ENCODE measurements around the gene TNS3.
"Not testable (repeated sequence)": the region's sequence is repeated elsewhere in the genome, so short reads cannot be mapped to it uniquely, and the experiment has no call there.

Gene TNS3

DNA sequence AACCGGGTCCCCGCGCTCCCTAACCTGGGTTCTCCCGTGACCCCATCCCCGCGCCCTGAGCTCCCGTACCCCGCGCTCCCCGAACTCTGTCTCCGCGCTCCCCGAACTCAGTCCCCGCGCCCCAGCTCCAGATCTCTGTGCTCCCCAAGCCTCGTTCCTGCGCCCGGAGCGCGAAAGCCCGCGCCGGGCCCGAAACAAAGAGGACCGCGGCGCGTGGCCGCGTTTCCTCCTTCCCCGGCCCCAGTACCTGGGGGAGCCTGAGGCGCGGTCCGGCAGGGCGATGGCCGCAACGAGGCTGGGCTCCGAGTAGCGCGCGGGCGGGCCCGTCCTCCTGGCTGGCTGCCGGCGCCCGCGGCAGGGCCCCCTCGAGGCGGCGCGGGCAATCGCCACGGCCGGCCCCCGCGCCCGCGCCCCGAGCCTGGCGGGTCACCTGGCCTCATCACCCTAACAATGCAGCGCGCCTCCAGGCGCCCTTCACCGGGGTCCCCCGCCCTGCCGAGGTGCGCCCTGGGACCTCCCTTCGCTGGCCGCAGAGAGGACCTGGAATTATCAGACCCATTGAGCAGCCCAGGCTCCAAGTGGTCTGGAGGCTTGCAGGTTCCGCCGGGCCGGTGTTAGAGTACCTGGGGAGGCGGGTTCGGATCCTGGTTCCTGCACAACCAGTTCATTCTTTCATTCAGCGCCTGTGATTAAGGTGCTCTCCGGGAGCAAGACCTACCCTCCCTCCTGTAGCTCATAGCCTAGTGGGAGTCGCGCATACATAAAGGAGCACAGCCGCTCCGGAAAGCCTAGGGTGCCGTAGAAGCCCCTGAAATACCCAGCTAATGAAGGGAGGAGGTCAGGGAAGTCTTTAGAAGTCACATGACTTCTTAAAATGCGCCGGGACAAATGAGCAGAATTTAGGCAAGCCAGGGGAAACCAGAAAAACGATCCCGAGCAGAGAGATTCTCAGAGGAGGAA, at the start of gene TNS3:
Gene TNS3, minus strand, starts transcription at position 308 of the 960 bp plus-strand sequence. CDS start 142,475 bp downstream, outside the sequence.
- DNase-seq (ENCODE audit: low read depth in 3 of 3), result no peak

- no peak for DNase-seq (ENCODE audit: low read depth in 3 of 3)
Observed at GRCh38 chr7:47631711-47632110, 49.8 kb upstream of the TNS3 start.

GRCh38 chr7:47627580-47628283, 45.8 kb upstream of the TNS3 start:
- DNase-seq (ENCODE audit: low read depth in 3 of 3), result no peak

GRCh38 chr7:47625861-47626715, 44.2 kb upstream of the TNS3 start:
- no peak for DNase-seq (ENCODE audit: low read depth in 3 of 3)

DNA sequence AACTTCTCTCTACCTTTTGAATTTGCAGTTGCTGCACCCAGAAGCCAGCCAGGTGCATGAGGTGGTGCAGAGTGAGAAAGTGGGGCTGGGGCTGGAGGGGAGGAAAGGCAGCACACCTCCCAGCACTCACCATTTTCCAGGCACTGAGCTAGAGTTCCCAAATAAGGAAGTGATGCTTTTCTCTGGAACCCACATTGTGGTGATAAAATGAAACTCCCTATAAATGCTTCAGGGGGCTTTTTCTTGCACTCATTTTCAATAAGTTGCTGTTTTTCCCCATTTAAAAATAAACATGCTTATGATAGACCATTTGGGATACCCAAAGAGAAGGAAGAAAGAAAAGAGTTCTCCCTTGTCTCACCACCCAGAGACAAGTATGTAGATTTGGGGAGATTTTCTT, 42.8 kb upstream of the TNS3 start:
- DNase-seq (ENCODE audit: low read depth in 3 of 3), result no peak

DNA sequence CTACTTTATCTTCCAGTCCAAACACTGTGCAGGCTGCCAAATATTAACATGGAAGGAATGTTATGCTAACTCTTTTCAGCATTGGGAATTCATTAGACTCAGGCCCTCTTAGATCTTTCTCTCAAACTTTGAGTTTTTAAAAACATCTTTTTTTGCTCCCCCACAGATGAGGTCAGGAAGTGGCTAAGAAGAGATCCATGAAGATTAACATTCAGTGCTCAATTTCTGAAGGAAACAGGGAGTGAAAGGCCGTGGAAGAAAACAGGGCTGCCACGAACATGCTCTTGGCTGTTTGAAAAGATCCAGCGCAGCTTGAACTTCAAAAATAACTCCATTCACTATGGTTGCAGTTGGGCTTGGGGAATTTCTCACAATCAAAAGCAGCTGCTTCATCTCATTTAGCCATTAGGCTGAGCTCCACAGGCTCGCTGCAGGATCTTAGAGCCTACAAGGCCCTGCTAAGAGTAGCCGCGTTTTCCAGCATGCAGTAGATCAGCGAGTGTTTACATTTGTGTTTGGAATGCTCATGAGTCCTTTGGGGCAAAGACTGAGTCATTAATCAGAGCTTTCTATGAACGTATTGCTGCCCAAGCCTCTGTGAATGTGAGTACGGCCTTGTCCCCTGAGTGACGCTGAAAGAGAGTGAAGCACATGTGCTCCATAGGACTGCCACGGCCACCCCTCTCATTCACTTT, 41.2 kb upstream of the TNS3 start:
- no peak for DNase-seq (ENCODE audit: low read depth in 3 of 3)

DNA sequence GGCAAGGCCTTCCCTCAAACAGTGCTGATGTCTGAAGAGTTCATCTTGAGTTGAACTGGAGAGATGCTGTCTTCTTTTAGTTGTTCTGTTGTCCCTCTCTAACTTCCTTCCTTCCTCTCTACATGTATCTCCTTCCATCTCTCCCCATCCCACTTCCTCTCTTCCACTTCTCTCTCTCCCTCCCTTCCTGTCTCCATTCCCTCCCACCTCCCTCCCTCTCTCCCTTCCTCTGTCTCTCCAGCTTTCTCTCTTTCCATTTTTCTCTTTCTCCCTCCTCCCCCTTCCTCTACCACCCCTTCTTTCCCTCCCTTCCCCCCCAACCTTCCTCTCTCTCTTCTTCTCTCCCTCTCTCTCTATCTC, 40.7 kb upstream of the TNS3 start:
- no peak for DNase-seq (ENCODE audit: low read depth in 3 of 3)

DNA sequence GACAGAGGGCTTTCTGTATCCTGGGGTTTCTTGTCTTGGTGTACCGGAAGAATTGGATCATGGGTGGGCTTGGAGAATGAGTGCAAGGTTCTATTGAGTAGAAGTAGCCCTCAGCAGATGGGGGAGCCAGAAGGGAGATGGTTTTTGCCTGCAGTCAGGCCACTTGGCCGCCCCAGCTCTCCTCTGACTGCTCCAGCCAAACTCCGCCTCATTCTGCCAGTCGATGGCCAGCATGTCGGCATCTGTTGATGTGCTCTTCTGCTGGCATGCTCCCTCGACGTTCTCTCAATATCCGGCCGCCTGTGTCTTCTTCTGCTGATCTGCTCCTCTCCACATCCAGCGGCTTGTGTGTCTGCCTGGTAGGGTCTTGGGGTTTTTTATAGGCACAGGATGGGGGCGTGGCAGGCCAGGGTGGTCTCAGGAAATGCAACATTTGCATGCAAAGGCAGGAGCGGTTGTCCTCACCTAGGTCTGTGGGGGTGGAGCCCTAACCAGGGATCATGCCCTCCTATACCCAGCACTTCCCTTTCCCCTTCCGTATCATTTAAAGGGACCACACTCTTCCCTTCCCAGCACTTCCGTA, 40.2 kb upstream of the TNS3 start:
- DNase-seq (ENCODE audit: low read depth in 3 of 3), result no peak

DNA sequence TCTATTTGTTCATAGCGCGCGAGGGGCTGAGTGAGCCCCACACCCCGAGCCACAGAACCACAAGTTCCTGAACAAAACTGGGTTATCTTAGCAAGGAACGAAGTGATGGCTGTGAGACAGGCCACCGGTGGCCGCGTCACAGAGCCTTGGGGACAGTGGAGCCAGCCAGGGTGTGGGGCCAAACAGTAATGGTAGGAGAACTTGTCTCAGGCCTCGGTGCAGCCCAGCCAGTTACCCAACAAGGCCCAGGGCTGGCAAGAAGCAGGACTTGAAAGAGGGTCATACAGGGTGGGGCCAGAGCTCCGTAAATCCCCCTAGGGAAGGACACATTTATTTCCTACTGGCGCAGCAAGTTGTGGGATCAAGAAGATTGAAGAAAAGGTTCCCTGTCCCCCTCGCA, 39.4 kb upstream of the TNS3 start:
- no peak for DNase-seq (ENCODE audit: low read depth in 3 of 3)

DNA sequence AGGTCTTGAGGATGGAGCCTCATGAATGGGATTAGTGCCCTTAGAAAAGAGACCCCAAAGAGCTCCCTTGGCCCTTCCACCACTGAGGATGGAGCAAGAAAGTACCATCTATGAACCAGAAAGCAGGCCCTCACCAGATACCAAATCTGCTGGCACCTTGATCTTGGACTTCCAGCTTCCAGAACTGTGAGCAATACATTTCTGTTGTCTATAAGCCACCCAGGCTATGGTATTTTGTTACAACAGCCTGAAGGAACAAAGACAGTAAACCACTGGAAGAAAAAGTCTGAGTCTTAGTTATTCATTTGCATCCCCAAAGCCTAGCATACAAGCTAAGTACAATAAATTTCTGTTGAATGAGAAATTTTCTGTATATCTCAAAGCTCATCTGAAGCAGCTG, 37.9 kb upstream of the TNS3 start:
- no peak for DNase-seq (ENCODE audit: low read depth in 3 of 3)

GRCh38 chr7:47617131-47617530, 35.2 kb upstream of the TNS3 start:
- DNase-seq (ENCODE audit: low read depth in 3 of 3), result no peak

- no peak for DNase-seq (ENCODE audit: low read depth in 3 of 3)
Observed at GRCh38 chr7:47614450-47614849, 32.5 kb upstream of the TNS3 start.

DNA sequence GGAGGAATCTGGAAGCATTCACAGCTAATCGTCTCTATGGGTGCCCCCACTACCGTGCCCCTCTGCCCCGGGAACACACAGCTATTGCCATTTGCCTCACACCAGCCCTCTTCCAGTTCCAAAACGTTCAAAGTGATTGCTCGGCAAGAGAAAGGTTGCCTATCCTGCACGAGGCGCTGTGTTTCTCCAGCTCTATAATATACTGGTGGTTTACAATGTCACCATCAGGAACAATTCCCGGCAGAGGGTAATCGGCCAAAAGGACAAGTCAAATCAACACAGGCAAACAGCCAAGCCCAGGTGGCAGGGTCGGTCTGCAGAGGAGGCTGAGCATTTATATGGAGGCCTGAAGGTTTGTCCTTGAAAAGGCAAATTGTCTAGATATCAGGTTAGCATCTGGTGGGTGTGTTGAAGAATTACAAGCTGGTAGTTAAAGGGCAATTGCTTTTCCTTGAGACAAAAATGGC, 29.2 kb upstream of the TNS3 start:
- no peak for DNase-seq (ENCODE audit: low read depth in 3 of 3)

DNA sequence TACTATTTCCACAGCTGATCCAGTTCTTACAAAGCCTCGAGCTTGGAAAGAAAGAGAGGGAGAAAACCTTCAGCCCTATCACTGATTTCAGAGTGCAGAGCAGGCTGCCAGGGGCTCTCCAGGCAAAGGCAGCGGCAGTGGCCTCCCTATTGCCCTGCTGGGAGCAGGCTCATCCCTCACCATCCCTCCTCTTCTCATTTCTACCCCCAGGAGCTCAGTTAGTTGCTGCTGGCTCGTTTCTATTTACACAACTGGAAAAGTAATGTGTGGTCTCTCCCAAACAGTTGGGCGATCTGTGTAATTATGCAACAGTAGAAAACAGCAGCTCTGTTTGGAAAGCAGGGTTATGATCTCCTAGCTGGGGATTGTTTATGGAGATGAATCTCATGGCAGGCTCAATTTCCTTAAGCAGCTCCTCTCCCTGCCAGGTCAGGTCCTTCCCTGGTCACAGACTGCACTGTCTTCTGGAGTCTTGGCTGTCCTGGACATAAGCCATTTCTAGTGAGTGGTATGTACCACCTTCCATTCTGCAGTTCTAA, 28.7 kb upstream of the TNS3 start:
- no peak for DNase-seq (ENCODE audit: low read depth in 3 of 3)

GRCh38 chr7:47609803-47610452, 28.0 kb upstream of the TNS3 start:
- DNase-seq (ENCODE audit: low read depth in 3 of 3), result no peak

DNA sequence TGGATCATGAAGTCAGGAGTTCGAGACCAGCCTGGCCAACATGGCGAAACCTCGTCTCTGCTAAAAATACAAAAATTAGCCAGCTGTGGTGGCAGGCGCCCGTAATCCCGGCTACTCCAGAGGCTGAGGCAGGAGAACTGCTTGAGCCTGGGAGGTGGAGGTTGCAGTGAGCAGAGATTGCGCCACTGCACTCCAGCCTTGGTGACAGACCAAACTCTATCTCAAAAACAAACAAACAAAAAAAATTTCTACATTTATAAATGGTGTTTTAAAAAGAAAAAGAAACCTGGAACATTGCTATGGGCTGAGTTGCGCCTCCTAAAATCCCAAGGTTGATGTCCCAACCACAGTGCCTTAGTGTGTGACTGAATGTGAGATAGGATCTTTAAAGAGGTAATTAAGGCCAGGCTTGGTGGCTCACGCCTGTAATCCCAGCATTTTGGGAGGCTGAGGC, 24.7 kb upstream of the TNS3 start:
- not testable (repeated sequence) for DNase-seq (ENCODE audit: low read depth in 3 of 3)

DNA sequence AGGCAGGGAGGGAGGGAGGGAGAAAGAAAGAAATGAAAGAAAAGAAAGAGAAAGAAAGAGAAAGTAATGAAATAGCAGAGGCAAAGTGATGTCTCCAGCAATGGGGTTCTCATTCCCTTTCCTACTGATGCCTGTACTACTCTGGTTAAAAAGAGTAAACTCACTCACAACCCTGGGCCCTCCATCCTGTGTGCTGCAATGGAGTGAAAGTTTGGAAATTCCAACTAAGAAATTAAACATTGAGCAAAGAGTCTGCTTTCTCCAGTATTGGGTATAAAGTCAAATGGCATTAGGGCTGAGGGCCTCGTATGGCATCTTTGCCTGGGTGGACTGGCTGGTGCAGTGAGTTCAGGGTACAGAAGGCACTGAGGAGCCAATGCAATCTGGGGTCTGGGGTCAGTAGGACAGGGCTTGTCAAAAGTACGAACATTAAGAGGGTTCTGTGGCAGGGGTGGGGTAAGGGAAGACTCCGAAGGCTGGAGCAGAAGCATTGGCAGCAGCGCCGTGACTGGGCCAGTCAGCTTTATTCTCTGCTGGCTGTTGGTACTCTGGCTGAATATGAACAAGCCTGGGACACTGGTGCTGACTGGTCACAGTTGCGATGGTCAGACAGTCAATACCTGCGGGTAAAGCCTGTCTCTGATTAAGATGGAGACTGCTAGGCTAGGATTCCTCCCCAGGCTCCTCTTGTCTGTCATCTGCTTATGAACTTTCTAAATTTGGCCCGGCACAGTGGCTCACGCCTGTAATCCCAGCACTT, 24.1 kb upstream of the TNS3 start:
- DNase-seq (ENCODE audit: low read depth in 3 of 3), result no peak

GRCh38 chr7:47604496-47604890, 22.6 kb upstream of the TNS3 start:
- DNase-seq (ENCODE audit: low read depth in 3 of 3), result no peak

GRCh38 chr7:47603514-47604255, 21.8 kb upstream of the TNS3 start:
- not testable (repeated sequence) for DNase-seq (ENCODE audit: low read depth in 3 of 3)

Measured in stimulated activated CD4-positive, alpha-beta T cell treated with anti-CD3 and anti-CD28 coated beads, TNF-alpha, amount 100 ng/mL, for 24 hours (primary cell).